Measurements from ENCODE around the gene XRCC3. TPM values are rescaled to one million over a fixed set of nuclear protein-coding genes. Genes with fewer than 3 reads are reported as not detected.

The XRCC3 gene
- total and polyA plus RNA-seq, 2 donors (not counting 3 experiments of a cell fraction or from before 2014, with no cell fraction given), result 13.6 to 27.2 TPM

DNA sequence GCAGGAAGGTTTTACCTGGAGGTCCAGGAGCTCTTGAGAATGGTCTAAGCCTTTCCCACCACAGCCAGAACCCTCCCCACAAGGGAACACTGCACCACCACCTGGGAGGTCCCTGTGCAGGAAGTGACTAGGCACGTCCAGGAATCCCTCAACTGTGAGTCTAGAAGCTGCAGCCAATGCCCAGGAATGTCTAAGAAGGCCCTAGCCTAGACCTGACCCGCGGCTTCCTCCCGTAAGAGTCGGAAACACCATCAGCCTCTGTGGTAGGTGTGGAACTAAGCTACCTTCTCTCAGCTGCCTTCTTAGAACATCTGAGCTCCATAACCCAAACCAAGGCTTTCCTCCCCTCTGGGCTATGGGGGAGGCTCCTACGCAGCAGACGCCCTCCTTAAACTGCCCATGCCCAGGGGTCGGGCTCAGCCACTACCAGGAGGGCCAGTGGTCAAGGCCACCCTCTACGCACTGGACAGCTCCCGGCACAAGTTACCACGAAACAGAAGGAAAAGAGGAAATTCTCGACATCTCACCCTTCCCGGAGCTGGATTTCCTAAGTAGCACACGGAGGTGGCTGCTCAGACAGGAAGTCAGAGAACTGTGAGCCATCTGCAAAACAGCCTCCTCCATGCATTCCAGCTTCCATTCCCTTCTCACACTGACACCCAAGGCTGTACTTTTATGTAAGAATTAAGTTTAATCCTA lies 25.9 kb upstream of the XRCC3 start:
- CTCF ChIA-PET, result interaction anchor here (0.6 to 1.1 kb wide), 6 partner anchors 34 to 177 kb away, joined by 3 to 6 read pairs (median 3); no protein-coding TSS in a partner anchor
- DNase-seq (ENCODE audit: low read depth, low spot score) (peak; percentile 43), FAIRE-seq (peak; percentile 73)
- BruUV-seq (replicated peaks), result no TSS peak
- no peak overlapping the region for H3K4me3 ChIP-seq (replicated peaks in 1 of 3; ENCODE audit: insufficient read depth in 1 of 3, low read depth in 1 of 3, low read length in 3 of 3)
- H3K27me3 ChIP-seq (ENCODE audit: control insufficient read depth in 2 of 2, insufficient read depth in 2 of 2, low read length in 2 of 2), result no peaks in the 10 kb centered on the region
- peaks cover 0 to 27% of the 10 kb centered on the region in 2 experiments for H3K36me3 ChIP-seq (ENCODE audit: control insufficient read depth in 2 of 2, extremely low read depth in 1 of 2, insufficient read depth in 2 of 2, low read length in 2 of 2)
- no peaks in the 10 kb centered on the region for H3K79me2 ChIP-seq (ENCODE audit: control insufficient read depth, insufficient read depth, low read length)
- intact Hi-C loops (cut with micrococcal nuclease) (no loop called here), dilution Hi-C loops (cut with MboI; ENCODE audit: extremely low pct_ligation_motif_present, low sequenced_read_pairs) (no loop called here)
- TF ChIP-seq GATA2 (IDR thresholded peaks at IDR 0.05; ENCODE audit: insufficient read depth, insufficient read length, low read depth, low read length) (no peak), POLR2A (IDR thresholded peaks at IDR 0.05; ENCODE audit: low read depth, low read length) (no peak), MAX (IDR thresholded peaks at IDR 0.05; ENCODE audit: insufficient read depth, insufficient read length) (no peak), FOS (IDR thresholded peaks at IDR 0.05; ENCODE audit: borderline replicate concordance, insufficient read depth, low read length) (no peak), EZH2 (IDR thresholded peaks at IDR 0.05; ENCODE audit: borderline replicate concordance, low read depth, low read length, severe bottlenecking) (no peak), MYC (IDR thresholded peaks at IDR 0.05; ENCODE audit: low read depth, low read length) (no peak), POLR2AphosphoS5 (IDR thresholded peaks at IDR 0.05; ENCODE audit: insufficient read depth, low read depth, low read length) (no peak), JUN (IDR thresholded peaks at IDR 0.05; ENCODE audit: borderline replicate concordance, insufficient read depth, insufficient read length, low read depth) (no peak)
- TF ChIP-seq, protein P1, sequence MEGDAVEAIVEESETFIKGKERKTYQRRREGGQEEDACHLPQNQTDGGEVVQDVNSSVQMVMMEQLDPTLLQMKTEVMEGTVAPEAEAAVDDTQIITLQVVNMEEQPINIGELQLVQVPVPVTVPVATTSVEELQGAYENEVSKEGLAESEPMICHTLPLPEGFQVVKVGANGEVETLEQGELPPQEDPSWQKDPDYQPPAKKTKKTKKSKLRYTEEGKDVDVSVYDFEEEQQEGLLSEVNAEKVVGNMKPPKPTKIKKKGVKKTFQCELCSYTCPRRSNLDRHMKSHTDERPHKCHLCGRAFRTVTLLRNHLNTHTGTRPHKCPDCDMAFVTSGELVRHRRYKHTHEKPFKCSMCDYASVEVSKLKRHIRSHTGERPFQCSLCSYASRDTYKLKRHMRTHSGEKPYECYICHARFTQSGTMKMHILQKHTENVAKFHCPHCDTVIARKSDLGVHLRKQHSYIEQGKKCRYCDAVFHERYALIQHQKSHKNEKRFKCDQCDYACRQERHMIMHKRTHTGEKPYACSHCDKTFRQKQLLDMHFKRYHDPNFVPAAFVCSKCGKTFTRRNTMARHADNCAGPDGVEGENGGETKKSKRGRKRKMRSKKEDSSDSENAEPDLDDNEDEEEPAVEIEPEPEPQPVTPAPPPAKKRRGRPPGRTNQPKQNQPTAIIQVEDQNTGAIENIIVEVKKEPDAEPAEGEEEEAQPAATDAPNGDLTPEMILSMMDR (IDR thresholded peaks at IDR 0.05; ENCODE audit: extremely low read depth in 1 of 2, insufficient read depth in 1 of 2, low read depth in 1 of 2, low read length in 2 of 2), result no peak
- H4K20me1 ChIP-seq (replicated peaks; ENCODE audit: control insufficient read depth, extremely low read depth, insufficient read depth, low read length), result no peaks in the 10 kb centered on the region
- H2AFZ ChIP-seq (ENCODE audit: low read depth, low read length), result no peak overlapping the region
- POLR2A ChIA-PET, result no interaction called here
- H3K27ac ChIP-seq (ENCODE audit: insufficient read depth, low read depth, low read length), result peak overlapping the region; percentile 25
- no peaks in the 10 kb centered on the region for H3K9me1 ChIP-seq (replicated peaks; ENCODE audit: control insufficient read depth, extremely low read depth, insufficient read depth, low read length)
- H3K9ac ChIP-seq (replicated peaks; ENCODE audit: extremely low read depth, insufficient read depth, low read length), result peak overlapping the region; percentile 14
- H3K9me3 ChIP-seq (replicated peaks; ENCODE audit: control insufficient read depth, insufficient read depth, low read length), result no peaks in the 10 kb centered on the region
- H3K4me1 ChIP-seq (ENCODE audit: control insufficient read depth, extremely low read depth, insufficient read depth, low read length), result peaks cover 14% of the 10 kb centered on the region
- peak overlapping the region; percentile 9 for H3K4me2 ChIP-seq (ENCODE audit: insufficient read depth, low read length)

Data from endothelial cell of umbilical vein (primary cell).